Neutrophil (primary cell): ENCODE data around the gene DLX2.

Source experiments
- H3K27ac ChIP-seq: fragments of 200-600 bp; sonication (generic); 2 replicates; pipeline ENCODE4 v1.5.1; 2016; ENCODE audit warnings: mild to moderate bottlenecking, moderate library complexity
- H3K27me3 ChIP-seq: fragments of 200-600 bp; sonication (generic); 2 replicates; pipeline ENCODE4 v1.6.0; 2016; ENCODE audit warnings: mild to moderate bottlenecking
- H3K36me3 ChIP-seq: fragments of 200-600 bp; sonication (generic); 2 replicates; pipeline ENCODE4 v1.5.1; 2017
- H3K4me1 ChIP-seq, 2 experiments: fragments of 200-600 bp in 1 of 2; sonication (generic) in 1 of 2; 1 replicate in 1 of 2; 2 replicates in 1 of 2; pipeline versions ENCODE4 v1.5.1 to v1.6.1; 2013 to 2016; ENCODE audit warnings: low read depth in 1 of 2, low read length in 1 of 2, mild to moderate bottlenecking in 1 of 2, moderate library complexity in 1 of 2; ENCODE audit not compliant: control insufficient read depth in 1 of 2, insufficient read depth in 1 of 2
- H3K4me3 ChIP-seq, 2 experiments: fragments of 200-600 bp in 1 of 2; sonication (generic) in 1 of 2; 1 replicate in 1 of 2; 2 replicates in 1 of 2; pipeline ENCODE4 v1.5.1; 2013 to 2016; ENCODE audit warnings: low read depth in 1 of 2, low read length in 1 of 2, mild to moderate bottlenecking in 1 of 2, moderate library complexity in 1 of 2
- H3K9me3 ChIP-seq: fragments of 200-600 bp; sonication (generic); 2 replicates; pipeline ENCODE4 v1.5.1; 2016
- TF ChIP-seq, protein P1 (sequence below): fragments of 200-600 bp; sonication (generic); IDR thresholded peaks from 2 replicates; pipeline ENCODE4 v1.5.1; 2016; ENCODE audit warnings: antibody characterized with exemption

Gene DLX2

DNA sequence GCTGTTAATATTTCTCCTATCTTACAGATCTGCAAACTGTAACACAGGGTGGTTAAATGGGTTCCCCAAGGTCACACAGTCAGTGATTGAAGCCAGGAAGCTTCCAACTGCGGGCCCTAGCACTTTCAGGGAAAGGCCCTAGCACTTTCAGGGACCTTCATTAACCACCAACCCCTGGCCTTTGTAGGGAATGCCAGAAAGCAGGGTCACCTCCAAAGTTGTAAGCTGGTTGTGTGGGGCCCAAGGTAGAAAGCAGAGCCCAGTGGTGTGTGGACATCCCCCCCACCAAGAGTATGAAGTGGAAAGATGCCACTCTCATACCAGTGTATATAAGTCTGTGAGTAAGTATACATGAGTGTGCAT is 4.4 kb downstream of the DLX2 start:
- Histone ChIP-seq H3K27ac (no peak overlapping the region), H3K9me3 (no peaks in the 10 kb centered on the region), H3K27me3 (peaks cover 100% of the 10 kb centered on the region), H3K36me3 (no peaks in the 10 kb centered on the region), H3K4me1 (peaks cover 81 to 87% of the 10 kb centered on the region in 2 experiments), H3K4me3 (no peak overlapping the region)
- TF ChIP-seq, protein P1, sequence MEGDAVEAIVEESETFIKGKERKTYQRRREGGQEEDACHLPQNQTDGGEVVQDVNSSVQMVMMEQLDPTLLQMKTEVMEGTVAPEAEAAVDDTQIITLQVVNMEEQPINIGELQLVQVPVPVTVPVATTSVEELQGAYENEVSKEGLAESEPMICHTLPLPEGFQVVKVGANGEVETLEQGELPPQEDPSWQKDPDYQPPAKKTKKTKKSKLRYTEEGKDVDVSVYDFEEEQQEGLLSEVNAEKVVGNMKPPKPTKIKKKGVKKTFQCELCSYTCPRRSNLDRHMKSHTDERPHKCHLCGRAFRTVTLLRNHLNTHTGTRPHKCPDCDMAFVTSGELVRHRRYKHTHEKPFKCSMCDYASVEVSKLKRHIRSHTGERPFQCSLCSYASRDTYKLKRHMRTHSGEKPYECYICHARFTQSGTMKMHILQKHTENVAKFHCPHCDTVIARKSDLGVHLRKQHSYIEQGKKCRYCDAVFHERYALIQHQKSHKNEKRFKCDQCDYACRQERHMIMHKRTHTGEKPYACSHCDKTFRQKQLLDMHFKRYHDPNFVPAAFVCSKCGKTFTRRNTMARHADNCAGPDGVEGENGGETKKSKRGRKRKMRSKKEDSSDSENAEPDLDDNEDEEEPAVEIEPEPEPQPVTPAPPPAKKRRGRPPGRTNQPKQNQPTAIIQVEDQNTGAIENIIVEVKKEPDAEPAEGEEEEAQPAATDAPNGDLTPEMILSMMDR: no peak

DNA sequence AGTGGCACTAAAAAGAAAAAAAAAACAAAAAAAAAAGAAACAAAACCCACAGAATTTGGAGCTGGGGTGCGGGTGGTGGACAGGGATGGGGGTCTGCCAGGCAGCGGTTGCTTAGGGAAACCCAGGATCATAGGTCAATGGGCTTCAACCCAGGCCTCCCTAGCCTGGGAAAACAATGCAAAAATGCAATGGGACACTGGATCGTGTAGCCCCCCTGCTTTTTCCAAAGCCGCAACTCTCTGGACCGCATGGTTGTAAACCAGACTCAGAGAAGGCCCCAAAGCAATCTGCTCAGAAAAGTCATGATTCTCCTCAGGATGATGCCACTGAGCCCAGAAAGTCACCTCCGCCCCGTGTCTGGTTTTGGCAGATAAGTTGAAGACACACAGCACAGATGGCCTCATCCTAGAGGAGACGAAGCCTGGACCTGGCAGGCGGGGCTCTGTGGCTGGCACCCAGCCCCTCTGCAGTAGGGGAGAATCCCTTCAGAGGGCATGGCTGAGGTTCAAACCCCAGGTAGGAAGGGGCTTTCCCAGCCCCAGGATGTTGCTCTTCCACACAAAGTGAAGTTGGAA is 5.1 kb downstream of the DLX2 start:
- TF ChIP-seq, protein P1: no peak
- H3K27me3 ChIP-seq: peaks cover 100% of the 10 kb centered on the region
- H3K36me3 ChIP-seq: no peaks in the 10 kb centered on the region
- peak overlapping the region in 1 of 2 experiments; percentile 70 for H3K4me3 ChIP-seq
- H3K4me1 ChIP-seq: peaks cover 79 to 84% of the 10 kb centered on the region in 2 experiments
- no peak overlapping the region for H3K27ac ChIP-seq
- no peaks in the 10 kb centered on the region for H3K9me3 ChIP-seq

DNA sequence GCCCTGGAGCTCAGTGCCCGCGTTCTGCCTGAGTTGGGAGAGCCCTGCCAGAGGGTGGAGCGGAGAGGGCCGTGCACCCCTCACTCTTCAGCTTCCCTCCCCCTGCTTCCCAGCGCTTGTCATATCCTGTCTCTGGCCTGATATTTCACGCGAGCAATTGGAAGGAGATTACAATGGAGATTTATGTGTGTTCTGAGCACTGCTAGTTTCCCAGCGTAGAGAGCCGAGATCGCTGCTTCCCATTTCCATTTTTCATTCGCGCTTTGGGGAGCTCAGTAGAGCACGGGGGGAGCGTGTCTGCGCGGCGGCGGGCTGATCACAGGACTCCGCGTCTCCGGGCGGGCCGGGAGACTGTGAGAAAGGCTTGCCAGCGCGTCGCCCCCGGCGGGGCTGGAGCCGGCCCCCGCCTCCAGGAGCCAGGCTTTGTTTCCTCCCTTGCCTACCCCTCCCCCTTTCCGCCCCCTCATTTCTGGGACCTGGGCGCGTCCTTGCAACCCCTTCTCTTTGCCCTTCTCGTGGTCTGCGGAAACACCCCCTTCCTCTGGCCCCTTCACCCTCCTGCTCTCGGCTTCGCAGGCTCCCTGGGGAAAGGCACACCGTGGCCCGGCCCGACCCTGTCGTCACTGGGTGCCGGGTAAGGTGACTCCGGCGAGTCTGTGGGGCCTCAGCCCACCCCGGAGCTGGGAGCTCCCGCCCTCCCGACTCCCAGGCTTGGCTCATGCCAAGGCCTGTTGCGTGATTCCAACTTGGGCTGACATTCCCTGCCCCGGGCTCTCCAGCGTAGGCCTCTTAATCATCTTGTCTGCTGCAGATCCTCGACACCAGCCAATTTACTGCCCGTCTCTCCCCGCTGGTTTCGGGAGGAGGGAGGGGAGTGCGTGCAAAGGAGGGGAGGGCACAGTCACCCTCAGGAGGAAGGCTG is 5.8 kb downstream of the DLX2 start:
- Histone ChIP-seq H3K4me1 (peaks cover 72 to 76% of the 10 kb centered on the region in 2 experiments), H3K9me3 (no peaks in the 10 kb centered on the region), H3K27me3 (peaks cover 100% of the 10 kb centered on the region), H3K27ac (no peak overlapping the region), H3K36me3 (no peaks in the 10 kb centered on the region), H3K4me3 (peak overlapping the region in 1 of 2 experiments; percentile 70)
- TF ChIP-seq, protein P1: no peak

DNA sequence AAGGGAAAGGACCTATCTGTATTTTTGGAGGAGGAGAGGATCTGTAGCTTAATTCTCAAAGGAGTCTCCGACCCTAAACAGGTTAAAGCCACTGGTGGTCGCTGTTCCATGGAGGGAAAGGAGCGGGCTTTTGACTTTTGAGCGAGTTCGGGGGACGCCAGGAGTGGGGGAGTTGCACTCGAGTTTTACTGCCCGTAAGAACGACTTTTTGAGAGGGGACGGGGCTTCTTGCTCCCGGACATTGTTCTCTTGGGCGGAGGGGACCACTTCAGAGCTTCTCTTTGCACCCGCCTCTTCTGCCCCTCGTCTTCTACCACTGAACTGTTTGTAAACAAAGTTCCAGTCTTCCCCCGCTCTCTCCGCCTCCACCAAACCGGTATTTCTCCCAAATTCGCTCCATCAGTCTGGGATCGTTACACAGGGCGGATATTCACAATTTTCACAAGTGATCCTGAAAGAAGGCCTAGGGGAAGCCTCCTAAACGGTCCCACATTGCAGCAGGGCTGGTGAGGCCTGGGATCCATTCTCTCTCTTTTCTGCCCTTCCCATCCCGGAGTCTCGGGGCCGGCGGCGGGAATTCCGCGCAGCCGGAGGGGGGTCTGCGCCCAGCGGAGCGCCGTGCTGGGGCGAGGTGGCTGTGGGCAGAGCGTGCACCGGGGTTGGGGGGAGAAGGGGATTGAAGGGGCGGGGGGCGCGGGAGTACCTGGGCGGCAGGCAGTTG is 6.6 kb downstream of the DLX2 start:
- no peaks in the 10 kb centered on the region for H3K9me3 ChIP-seq
- H3K36me3 ChIP-seq: no peaks in the 10 kb centered on the region
- H3K4me1 ChIP-seq: peaks cover 64 to 68% of the 10 kb centered on the region in 2 experiments
- peak overlapping the region in 1 of 2 experiments; percentile 70 for H3K4me3 ChIP-seq
- H3K27ac ChIP-seq: no peak overlapping the region
- H3K27me3 ChIP-seq: peaks cover 100% of the 10 kb centered on the region
- TF ChIP-seq, protein P1: no peak

DNA sequence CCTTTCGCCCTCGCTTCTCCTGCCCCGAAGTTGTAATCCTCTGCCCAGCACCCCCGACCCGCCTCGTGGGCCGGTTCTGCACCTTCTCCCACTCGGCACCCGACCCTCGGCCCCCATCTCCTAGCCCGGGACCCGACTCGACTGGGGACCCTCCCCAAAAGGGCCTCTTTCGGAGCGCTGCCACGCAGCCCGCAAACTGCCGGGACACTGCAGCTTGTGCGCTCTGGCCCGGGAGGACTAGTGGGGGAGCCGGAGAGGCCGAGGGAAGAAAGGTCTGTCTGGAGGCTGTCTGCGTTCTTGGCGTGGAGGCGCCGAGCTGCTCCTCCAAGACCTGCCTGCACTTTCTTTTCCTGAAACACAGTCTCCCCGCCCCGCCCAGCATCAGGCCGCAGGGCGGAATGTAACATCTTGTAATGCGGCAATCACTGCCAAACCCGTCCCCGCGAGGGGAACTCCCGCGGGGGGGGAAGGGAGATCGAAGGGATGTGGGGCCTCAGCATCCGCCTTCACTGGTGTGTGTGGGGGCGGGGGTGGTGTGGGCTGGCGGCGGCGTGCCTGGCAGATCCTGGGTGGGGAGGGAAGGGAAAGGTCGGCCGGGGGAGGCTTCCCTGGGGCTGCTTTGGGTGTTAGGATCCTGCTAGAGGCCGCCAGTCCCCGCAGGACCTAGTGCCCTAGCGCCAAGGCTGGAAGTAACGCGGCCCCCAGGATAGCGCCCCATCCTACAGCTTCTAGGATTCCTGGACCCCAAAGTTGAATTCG is 7.4 kb downstream of the DLX2 start:
- H3K36me3 ChIP-seq: no peaks in the 10 kb centered on the region
- H3K9me3 ChIP-seq: no peaks in the 10 kb centered on the region
- H3K4me3 ChIP-seq: peak overlapping the region; percentile 59 to 70
- TF ChIP-seq, protein P1: no peak
- peak overlapping the region; percentile 10 for H3K27ac ChIP-seq
- peaks cover 100% of the 10 kb centered on the region for H3K27me3 ChIP-seq
- H3K4me1 ChIP-seq: peaks cover 56 to 68% of the 10 kb centered on the region in 2 experiments
